HCEC 1CT (cell line): Measurements from ENCODE around the gene ZFHX3.

Experiments used
- DNase-seq: peaks from one replicate; pipeline ENCODE4 v3.0.0-alpha.2; 2017

Gene ZFHX3

DNA sequence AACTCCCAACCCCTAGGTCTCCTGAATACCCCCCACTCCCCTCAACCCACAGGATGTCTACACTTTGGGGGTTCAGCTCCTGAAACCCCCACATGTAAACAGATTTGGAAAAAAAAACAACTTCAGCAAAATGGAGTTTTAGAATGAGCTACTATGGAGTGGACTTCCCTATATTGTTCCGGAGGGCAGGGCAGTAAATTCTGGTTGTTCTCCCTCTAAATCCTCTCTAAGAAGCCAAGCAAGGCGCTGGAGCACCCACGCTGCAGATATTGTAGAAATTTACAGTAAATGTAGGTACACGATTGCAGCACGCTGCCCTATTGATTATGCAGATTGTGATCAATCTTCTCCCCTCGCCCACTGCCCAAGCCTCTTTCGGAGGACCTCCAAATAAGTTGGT is 8.5 kb upstream of the ZFHX3 start:
- DNase-seq: no peak

DNA sequence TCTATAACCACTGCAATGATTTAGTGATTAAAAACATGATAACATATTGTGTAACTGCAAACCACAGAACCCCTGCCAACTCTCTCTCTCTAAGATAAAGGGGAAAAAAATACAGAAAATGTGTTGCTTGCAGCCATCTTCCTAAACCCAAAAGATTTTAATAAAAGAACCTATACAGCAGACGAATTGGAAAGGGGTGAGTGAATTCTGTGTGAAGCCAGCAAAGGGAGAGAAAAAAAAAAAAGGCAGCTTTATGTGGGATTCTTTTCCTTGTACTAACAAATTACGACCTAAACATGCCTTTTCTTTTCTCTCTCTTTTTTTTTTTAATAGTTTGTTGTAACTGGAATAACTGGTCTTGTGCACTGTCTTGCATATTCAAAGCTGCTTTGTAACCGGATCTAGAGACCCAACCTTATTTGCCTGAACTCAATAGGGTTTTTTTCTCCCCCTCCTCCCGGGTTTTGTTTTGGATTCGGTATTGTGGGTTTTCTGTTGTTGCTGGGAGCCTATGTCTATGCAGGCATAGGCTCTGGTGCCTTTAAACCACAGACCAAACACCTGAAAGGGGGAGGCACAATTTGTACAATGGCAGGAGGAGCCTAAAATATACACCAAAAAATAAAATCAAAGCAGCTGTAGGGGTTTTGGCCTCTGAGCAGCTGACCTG is 7.0 kb upstream of the ZFHX3 start:
- peak; percentile 59 for DNase-seq

DNA sequence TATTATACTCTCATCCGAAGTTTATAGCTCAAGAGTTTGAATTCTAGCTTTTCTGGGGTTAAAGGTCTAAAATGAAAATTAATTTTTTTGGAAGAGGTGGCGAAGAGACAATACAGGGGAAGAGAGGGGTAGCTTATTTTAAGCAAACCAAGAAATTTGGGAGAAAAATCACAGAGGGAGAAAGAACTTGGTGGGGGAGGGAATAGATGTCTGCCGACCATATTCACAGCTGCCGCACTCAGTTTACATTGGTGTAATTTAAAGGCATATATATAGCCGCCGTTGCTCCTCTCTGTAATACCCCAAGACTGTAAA is 6.5 kb upstream of the ZFHX3 start:
- DNase-seq: no peak

DNA sequence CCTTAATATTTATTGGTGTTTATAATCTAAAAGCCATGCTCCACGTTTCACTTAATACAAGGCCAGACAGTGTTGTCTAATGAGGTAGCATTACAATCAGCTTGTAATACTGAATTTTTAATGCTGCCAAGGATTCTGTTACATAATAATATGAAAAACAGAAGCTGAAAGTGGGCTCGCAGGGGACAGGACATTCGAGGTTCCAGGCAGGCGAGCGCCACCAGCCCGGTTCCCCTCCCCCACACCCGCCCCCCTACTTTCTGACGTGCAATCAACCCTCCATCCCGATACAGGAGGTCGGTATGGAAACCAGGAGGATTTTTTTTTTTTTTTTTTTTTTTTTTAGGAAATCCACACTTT is 6.2 kb upstream of the ZFHX3 start:
- DNase-seq: no peak

DNA sequence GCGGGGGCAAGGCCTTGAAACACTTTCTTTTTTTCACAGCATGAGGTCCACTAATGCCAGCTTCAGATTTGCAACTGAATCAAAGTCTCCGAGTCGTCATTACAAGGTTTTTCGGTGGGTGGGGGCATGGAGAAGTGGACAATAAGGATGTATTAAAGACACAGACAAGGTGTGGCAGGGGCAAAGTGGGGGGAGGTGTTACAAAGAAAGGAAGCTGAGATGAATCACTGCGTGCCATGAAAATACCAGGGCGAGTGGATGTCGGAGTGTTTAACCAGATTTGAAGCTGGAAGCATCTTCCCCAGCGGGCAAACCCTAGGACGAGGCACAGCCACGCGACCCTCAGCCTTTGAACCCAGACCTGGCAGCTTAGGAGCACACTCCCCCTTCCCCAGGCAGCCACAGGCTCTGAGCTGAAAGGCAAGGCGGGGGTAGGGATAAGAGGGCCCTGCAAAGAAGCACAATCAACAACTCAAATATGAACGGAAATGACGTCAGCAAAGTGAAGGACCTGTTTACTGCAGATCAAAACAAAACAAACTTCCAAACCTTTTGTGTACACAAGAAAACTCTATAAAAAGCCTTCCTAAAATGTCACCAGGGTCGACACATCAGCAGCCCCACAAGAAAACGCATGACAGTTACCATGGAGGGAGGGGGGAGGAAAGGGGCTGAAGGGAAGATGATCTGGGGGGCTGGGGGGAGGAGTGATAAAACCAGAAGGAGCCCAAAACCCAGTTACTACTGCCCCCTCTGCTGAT is 5.6 kb upstream of the ZFHX3 start:
- peak; percentile 32 for DNase-seq

DNA sequence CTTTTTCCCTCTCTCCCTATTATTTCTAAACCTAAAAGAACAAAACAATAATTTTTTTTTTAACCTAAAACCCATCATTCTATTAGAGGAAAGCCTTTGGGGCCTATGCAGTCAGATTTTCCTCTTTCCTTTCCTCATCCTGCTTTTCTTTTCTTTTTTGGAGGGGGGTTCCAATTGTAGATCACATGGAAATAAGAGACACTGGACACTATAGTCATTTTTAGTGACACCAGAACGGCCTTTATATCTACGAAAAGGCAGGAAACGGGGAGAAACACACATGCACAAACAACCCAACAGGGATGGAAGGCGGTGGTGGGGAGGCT is 5.1 kb upstream of the ZFHX3 start:
- DNase-seq: no peak

DNA sequence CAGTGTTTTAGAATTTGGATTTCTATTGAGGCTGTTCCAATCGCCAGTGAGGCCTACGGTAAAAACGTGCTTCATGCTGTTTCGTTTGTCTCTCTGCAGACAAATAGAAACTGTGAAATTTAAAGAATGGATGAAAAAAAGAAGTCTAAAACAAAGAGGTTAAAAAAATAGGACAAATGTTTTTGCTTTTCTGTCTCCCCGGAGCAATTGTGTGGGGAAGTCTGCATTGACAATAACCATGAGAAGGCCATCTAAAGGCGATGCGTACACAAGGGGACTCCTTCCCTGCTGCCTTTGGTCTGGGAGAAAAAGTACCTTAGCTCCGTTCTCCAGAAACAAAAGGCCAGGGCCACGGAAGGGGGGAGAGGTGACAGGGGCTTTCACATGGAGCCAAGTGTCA is 4.6 kb upstream of the ZFHX3 start:
- DNase-seq: no peak

DNA sequence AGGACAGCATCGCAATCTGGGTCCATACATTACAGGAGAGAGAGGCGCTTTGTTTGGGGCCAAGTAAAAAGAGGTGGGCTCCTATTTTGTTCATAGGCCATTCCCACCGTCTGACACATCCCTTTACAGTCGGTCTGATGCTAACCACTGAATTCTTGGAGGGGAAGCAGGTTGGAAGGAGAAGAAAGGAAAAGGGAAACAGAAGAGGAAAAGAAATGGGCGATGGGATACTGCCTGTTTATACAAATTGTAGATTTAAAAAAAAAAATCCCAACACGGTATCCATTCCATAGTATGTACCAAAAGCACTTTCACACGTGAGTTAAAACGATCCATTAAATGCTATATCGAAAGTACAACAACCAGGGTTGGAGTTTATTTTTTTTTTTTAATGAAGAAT is 4.0 kb upstream of the ZFHX3 start:
- no peak for DNase-seq

DNA sequence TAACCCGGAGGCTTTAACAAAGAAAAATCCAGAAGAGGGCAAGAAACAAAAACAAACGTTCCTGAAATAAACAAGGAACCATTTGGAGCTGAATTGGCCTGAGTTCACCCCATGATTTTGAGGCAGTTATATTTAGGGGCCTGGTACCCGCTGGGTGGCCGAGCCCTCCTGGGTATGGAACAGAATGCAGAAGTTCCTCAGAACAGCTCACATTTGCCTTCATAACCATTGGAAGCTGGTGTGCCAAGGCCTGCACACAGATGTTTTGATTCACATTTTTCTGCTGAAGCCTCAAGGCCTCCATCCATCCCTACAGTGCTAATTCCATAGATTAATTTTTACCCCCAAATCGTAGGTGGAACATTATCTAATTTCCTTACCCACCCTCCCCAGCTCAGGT is 3.3 kb upstream of the ZFHX3 start:
- no peak for DNase-seq

DNA sequence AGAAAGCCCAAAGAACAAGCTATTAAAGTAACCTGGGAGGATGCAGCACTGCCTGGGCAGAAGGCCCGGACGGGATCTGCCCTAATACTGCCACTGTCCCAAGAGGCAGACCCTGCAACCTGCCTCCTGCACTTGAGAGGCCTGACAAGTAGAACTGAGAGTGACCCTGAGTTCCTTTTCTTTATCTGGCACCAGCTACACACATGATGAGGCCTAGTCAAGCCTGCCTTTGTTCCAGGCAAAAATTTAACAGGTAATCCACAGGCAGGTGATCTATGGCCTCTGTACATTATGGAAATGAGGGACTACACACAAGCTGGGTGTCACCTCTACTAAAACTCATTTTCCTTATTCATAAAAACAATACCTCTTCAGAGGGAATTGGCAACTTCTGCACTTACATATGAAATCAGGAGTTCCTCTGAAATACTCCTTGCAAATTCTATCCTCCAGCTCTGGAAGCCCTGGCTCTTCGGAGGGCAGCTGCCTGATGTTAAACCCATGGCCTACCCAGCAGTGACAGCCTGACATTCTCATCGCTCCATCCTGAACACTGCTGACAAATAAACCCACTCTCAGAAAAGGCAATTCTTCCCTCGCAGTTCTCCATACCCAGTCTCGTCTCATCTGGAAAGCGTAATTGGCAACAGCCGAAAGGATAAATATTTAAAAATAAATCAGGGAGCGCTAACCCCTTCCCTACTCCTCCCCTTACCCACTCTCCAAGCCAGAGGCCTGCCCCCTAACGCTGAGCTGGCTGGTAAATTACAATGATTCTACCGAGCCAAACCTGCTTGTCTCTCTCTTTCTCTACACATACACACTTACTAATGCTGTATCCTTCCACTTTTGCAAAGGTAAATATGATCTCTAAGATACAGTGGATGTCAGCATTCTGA is 2.5 kb upstream of the ZFHX3 start:
- no peak for DNase-seq

DNA sequence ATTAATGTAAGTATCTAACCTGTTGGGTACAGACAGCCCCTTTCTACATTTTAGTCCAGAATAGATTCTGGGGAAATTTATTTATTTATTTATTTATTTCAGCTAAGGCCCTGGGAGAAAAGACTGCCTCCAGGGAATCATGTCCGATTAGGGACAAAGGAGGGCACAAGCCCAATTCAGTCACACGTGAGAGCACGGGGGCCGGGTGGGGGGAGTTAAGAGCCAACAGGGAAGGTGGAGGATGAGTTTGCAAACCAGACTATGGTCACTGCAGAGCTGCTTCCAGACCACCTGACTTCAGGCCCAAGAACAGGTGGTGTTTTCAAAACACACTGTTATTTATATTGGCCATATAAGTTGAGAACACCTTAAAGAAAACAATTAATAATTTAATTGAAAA is 1.6 kb upstream of the ZFHX3 start:
- no peak for DNase-seq

DNA sequence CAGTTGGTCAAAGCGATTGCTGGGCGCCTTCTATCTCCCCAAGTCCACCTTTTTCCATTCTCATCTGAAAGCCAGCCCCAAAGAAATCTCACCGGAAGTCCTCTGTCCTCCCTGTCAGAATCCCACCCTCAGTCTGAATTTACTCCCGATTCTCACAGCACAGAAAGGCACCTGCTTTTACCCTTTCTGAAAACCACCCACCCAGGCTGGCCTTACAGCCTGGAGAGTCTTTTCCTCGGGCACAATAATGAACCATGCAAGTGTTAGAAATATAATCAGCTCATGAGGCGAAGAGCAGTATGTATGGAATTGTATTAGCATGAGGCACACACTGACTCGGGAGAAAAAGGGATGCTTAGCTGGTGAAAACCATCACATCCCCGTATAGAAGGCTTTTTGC is 1.2 kb upstream of the ZFHX3 start:
- DNase-seq: no peak

DNA sequence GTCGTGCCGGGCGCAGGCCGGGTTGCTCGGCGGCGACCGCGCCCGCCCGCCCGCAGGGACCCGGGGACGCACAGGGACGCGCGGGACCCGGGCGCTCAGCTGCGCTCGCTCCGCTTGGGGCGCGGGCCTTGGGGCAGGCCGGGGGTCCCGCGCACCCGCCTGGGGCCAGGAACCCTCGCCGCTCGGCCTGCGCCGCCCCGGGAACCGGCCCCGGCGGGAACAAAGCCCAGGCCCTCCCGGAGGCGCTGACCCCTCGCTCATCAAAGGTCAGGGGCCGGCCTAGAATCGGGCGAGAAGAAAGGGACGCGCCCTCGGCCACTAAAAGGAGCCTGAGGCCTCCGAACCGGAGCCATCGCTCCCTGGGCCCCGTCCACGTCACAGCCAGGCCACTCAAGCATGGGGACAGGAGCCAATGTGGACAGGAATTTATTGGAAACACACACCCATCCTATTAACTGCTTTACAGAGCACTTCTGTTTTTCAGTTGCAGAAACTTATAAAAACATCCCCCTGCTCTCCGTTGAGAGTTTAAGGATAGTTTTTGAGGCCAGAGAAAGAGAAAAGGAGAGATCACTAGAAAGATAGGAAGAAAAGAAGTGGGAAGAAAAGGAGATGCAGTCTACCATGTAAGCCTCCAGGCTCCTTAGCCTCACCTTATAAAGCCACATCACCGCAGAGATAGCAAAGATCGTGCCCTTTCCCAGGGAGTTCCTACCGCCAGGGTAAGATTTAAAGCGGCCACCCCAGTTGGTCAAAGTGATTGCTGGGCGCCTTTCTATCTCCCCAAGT is 558 bp upstream of the ZFHX3 start:
- DNase-seq: no peak

DNA sequence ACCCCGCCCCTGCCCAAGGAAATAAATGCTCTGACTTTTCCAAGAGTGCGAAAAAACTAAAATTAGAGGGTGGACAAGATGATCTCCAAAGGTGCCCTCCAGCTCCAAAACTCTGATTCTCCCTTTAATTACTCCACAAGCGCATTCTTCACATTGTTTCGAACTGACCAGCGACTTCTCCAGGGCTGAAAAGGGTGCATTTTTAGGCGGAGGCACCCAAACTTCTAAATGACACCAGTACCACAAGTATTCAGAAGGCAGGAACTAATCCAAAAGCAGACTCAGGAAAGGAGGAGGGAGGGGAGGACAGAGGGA is 750 bp downstream of the ZFHX3 start:
- peak; percentile 79 for DNase-seq

DNA sequence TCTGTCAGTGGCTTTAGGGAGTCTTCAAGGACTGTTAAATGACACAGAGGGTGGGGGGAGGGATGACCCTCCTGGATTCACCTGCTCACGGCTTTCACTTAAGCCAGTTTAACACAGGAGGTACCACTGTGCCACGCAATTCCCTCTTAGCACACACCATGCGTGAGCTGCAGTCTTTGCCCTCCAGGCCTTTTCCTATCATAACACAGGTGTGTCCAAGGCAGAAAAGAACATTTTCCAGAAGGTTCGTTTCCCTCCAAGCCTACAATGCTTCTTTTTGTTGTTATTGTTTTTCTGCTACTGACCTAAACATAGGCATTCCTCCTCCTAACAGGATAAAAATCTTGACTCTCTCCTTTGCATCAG is 1.1 kb downstream of the ZFHX3 start:
- DNase-seq: no peak

DNA sequence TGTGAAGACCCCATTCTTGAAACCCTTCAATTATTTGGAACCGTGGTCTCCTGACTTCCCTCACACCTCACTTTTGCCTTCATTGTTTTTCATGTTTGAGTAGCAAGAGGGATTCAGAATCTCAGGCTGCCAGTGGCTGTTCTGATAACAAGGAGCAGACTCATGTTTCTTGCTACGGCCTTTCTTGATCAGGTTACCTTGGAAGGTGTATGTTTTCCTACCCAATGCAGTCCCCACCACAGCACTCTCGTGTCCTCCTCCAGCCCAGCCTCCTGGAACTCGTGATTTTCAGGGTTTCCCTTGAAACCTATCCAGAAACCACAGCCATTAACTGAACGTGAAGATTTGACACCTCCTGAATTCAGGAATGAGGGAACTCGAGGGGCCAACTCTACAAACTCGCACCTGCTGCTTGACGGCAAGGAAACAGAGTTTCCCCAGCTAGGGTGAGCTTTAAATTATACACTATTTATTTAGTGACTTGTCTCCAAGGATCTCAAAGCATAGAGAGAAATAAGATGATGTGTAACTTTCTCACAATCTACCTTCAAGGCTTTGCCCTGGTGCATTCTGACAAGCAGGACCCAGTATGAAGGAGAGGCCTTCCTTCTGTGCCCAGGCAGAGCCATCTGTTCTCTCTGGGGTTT is 1.6 kb downstream of the ZFHX3 start:
- DNase-seq: no peak

DNA sequence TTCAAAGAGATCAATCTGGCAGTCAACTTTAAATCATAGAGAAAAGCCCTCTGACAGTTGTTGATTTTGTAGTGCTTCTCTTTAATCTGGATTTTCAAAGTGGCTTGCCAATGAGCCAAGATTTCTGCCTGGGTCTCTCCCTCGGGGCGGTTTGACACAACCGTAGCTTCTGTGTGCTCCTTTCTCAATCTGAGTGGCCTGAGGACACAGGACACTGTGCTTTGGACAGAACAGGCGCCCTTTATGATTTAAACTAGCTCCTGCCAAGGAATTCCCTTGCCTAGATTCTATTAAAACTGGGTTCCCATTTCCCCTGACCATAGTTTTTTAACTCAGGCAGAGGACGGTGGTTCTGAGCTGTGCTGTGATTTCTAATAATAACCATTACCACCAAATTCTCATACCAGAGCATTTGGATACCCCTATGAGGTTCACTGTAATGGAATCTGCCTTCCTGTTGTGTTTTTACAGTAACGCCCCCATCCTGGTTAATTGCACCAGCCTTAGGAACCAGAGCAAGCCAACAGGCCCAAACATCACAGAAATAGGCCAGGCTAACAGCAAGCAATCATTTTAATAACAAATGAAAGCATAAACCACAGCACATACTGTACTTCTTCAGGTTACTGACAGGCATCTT is 4.0 kb downstream of the ZFHX3 start:
- DNase-seq: no peak

DNA sequence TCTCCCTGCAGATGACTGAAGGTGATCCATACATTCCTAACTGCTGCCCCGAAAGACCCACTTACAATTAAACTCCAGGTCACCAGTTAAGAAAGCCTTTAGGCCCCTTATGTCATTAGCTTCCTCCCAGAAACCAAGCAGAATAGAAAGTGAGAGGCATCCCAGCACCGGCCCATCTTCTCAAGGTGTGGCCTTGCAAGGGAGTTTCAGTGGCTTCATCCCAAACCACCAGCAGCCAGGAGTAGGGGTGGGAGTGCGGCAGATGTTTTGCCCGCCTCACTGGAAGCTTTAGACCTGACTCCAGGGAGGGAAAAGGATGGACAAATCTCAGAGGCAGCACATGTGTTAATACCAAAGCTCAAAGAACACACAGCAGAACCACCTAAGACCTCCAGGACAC is 5.1 kb downstream of the ZFHX3 start:
- no peak for DNase-seq

DNA sequence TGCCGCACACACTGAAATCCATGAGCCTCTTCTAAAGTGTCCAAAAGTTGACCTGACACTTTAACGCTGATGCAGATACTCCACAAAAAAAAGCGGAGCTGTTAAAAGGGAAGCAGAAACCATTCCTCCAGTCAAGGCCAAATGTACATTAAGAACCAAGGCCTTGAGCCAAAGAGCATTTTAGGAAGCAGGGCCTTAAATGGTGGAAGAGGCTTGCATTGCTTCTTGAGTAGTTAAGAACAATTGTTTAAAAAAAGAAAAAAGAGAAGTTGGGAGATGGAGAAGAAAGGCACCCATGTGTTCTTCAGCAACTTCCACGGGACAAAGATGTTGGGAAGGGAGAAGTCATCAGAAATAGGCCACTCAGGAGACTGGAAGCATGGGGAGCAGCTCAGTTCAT is 6.3 kb downstream of the ZFHX3 start:
- no peak for DNase-seq

DNA sequence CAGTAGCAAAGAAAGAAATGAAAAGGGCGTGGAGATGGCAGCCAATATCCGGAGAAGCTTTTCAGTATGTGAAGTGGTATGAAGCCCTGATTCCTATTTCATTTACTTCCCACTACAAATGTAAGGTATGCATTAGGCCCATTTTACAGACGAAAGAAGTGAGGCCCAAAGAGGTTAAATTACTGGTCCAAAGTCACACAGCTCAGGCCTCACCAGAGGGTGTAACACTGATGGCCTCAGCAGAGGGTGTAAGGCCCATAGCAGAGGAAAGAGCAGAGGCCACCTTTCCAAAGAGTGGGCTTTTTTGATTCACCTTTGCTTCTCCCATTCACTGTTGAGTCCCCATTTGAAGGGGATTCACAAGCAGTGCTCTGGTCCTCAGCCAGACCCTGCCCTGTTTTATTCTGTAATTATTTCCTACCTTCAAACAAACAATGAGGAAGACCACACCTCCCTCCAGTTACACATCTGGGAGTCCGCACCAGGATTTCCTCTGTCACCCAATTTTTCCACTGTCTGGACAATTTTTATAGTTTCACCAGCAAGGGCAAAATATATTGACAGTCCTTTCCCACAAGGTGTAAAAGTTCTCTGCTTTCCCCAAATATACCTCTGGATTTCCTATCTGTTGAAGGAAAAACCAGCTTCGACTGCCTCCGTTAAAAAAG is 7.1 kb downstream of the ZFHX3 start:
- no peak for DNase-seq

DNA sequence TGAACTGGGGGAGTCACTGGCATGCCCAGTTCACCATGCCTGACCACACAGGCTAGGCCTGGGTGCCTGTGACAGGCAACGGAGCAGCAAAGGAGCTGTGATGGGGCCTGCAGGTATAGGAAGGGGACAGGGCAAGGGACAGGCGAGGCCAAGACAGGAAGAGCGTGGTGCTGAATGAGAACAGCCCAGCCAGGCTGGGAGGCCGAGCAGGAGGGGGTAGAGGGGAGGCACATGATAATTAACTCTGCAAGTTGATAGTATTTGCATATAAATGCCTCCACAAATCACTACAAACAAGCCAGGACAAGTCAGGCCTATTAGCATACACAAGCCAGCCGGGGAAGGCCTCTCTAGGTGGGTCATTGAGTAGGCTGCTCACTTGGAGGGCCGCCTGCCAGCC is 7.8 kb downstream of the ZFHX3 start:
- no peak for DNase-seq
